Heart right ventricle (tissue), 16 donors: ENCODE measurements around the gene RSPRY1. TPM values are rescaled to one million over a fixed set of nuclear protein-coding genes. Genes with fewer than 3 reads are reported as not detected.

Experiments
- ATAC-seq, 8 donors: fragments of 200-7000 bp; cut with Tn5 transposase; one replicate each; pipeline ENCODE4 v1.9.1; 2020; ENCODE audit warnings: mild to moderate bottlenecking in 8 of 8, moderate library complexity in 8 of 8, moderate number of reproducible peaks in 1 of 8
- DNase-seq, 2 donors: peaks; one replicate each; pipeline ENCODE4 v3.0.0-alpha.2; 2020
- H3K27ac ChIP-seq, 10 donors: fragments of 200-600 bp; sonication (generic) in 2 of 10; one replicate each; pipeline versions ENCODE4 v1.5.0 to v1.8.0; 2020 to 2022; ENCODE audit warnings: mild to moderate bottlenecking in 3 of 10
- H3K27me3 ChIP-seq, 7 donors: fragments of 200-600 bp; one replicate each; pipeline ENCODE4 v1.8.0; 2021 to 2022; ENCODE audit warnings: mild to moderate bottlenecking in 2 of 7
- H3K36me3 ChIP-seq, 9 donors: fragments of 200-600 bp; sonication (generic) in 1 of 9; one replicate each; pipeline versions ENCODE4 v1.5.0 to v1.8.0; 2020 to 2022; ENCODE audit warnings: mild to moderate bottlenecking in 2 of 9
- H3K4me1 ChIP-seq, 9 donors: fragments of 200-600 bp; sonication (generic) in 1 of 9; one replicate each; pipeline versions ENCODE4 v1.5.0 to v1.8.0; 2020 to 2022; ENCODE audit warnings: mild to moderate bottlenecking in 4 of 9
- H3K4me3 ChIP-seq, 10 donors: fragments of 200-600 bp; sonication (generic) in 2 of 10; one replicate each; pipeline versions ENCODE4 v1.5.0 to v1.8.0; 2020 to 2022; ENCODE audit warnings: mild to moderate bottlenecking in 7 of 10, moderate library complexity in 2 of 10
- H3K9me3 ChIP-seq, 11 donors: fragments of 200-600 bp in 10 of 11; sonication (generic) in 2 of 11; one replicate each; pipeline versions ENCODE4 v1.5.0 to v1.8.0; 2013 to 2022; ENCODE audit warnings: mild to moderate bottlenecking in 2 of 11, control low read depth in 1 of 11, moderate library complexity in 1 of 11
- WGBS, 2 donors: extraction: QIAGEN DNeasy Blood & Tissue Kit; methylation state at CpG; one replicate each; pipeline ENCODE4 v1.1.7; 2013; ENCODE audit warnings: inconsistent platforms in 1 of 2; 5-methylcytosine and 5-hydroxymethylcytosine counted together
- intact Hi-C, 10 donors: fragments of 100-400 bp; cut with DNase I; formaldehyde crosslinking; loops; one replicate each; pipeline versions ENCODE4 v1.11.1 to v1.14.2; 2022
- polyA plus RNA-seq, 2 donors: library from polyadenylated mRNA; stranded (reverse); fragments of 200-250 nt; gene quantifications; one replicate each; pipeline ENCODE4 v1.2.3, GENCODE V29; 2013
- total RNA-seq, 10 donors: library from RNA; stranded (reverse); fragmentation: NEBNext Ultra II Directional in 3 of 10; extraction: Animal tissue kit (Norgen Biotek cat#: 25700) in 3 of 10; gene quantifications; one replicate each; pipeline versions ENCODE4 v1.2.1 to v1.2.4, GENCODE V29; 2021 to 2023
- TF ChIP-seq, protein P1 (sequence below), 9 donors: fragments of 200-600 bp; sonication (generic) in 2 of 9; IDR thresholded peaks; one replicate each; pipeline versions ENCODE4 v1.5.0 to v1.8.0; 2021 to 2022; ENCODE audit warnings: antibody characterized with exemption in 9 of 9, mild to moderate bottlenecking in 5 of 9, moderate library complexity in 1 of 9
- donor health status: Arrhythmogenic right ventricular cardiomyopathy.
- donor health status: ischemic (EF 13 %, LVEDD 7.1; RV severe dilation, severe dysfunction).
- donor health status: healthy with polysubstance abuse.
- donor health status: DM: no; HTN: yes; CAD: no.
- donor health status: DM: no; HTN: no; CAD: no.
- donor health status: ischemic (EF 25% LVEDD 6.9; RV normal size, moderate dysfunction).
- donor health status: ischemic (EF 25% LVEDD 5.7; RV mildly dilated, moderate dysfunction).
- donor health status: healthy.
- donor health status: DM: yes; HTN: yes; CAD: no.
- donor health status: Ischemic cardiomyopathy.
- donor health status: ischemic (EF 35%, LVEDD 5.7; RV mildly dilated, moderate dysfunction).
- donor health status: nonischemic (EF 11% LVEDD 7.7; RV severe dilation, severe dysfunction).
- donor health status: DM: yes; HTN: yes; CAD: no.
- donor health status: PGD.
- donor health status: ischemic (EF 29% LVEDD 5.4; RV normal size, mild dysfunction).
- donor health status: nonischemic (EF 23%, LVEDD 6.1; RV moderate dilation, normal function).

Gene RSPRY1
- total and polyA plus RNA-seq, 12 donors = 6.9 to 21.4 (median 16.9) TPM

DNA sequence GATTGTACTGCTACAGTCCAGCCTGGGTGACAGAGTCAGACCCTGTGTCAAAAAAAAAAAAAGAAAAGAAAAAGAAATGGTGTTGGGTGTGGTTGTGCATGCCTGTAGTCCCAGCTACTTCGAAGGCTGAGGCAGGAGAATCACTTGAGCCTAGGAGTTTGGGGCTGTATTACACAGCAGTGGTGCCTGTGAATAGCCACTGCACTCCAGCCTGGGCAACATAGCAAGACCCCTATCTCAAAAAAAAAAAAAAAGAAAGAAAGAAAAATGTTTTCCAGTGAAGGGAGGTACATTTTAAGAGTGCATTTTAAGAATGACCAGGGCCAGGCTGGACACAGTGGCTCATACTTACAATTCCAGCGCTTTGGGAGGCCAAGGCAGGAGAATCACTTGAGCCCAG lies 65.2 kb downstream of the RSPRY1 start:
- ATAC-seq (no peak), DNase-seq (no peak)
- TF ChIP-seq, protein P1, sequence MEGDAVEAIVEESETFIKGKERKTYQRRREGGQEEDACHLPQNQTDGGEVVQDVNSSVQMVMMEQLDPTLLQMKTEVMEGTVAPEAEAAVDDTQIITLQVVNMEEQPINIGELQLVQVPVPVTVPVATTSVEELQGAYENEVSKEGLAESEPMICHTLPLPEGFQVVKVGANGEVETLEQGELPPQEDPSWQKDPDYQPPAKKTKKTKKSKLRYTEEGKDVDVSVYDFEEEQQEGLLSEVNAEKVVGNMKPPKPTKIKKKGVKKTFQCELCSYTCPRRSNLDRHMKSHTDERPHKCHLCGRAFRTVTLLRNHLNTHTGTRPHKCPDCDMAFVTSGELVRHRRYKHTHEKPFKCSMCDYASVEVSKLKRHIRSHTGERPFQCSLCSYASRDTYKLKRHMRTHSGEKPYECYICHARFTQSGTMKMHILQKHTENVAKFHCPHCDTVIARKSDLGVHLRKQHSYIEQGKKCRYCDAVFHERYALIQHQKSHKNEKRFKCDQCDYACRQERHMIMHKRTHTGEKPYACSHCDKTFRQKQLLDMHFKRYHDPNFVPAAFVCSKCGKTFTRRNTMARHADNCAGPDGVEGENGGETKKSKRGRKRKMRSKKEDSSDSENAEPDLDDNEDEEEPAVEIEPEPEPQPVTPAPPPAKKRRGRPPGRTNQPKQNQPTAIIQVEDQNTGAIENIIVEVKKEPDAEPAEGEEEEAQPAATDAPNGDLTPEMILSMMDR (IDR thresholded peaks at IDR 0.05) = no peak
- H3K4me1 ChIP-seq = peaks cover 0 to 10% (median under 1%) of the 10 kb centered on the region in 9 donors
- intact Hi-C loops = no loop called here
- H3K9me3 ChIP-seq = no peaks in the 10 kb centered on the region
- no peak overlapping the region for H3K4me3 ChIP-seq
- WGBS, 2 donors = 98% methylated on average over 2 of the region's 2 CpGs
- peaks cover 4 to 100% (median 67%) of the 10 kb centered on the region in 9 donors for H3K36me3 ChIP-seq
- H3K27ac ChIP-seq = no peak overlapping the region
- no peaks in the 10 kb centered on the region for H3K27me3 ChIP-seq

DNA sequence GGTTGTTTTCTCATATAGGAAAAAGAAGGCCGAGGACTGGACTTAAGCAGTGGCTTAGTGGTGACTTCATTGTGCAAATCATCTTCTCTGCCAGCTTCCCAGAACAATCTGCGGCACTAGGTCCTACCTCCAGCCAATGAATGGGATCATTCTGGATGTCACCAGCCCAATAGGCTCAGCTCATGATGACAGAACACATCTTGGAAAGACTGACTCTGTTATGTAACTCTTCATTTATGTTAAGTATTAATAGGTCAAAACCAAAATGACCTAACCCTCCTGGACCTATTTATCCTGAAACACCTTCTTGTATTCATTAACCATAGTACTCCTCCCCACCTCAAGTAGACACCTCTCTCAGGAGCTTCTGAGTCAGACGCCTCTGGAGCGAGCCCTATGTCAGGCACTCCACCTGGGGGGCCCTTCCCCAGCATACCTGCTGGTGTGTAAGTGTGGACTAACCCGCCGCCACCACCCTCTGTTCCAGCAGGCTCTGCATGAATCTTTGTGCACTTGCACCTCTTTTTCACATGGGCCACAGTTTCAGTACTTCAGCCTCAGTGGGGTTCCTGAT lies 66.1 kb downstream of the RSPRY1 start:
- ATAC-seq (no peak), DNase-seq (no peak)
- H3K27ac ChIP-seq = no peak overlapping the region
- intact Hi-C loops = no loop called here
- TF ChIP-seq, protein P1 (IDR thresholded peaks at IDR 0.05) = no peak
- H3K4me1 ChIP-seq = peaks cover 0 to 2% (median 0%) of the 10 kb centered on the region in 9 donors
- H3K4me3 ChIP-seq = no peak overlapping the region
- 94% methylated on average over 6 of the region's 6 CpGs for WGBS, 2 donors
- H3K27me3 ChIP-seq = no peaks in the 10 kb centered on the region
- H3K36me3 ChIP-seq = peaks cover 0 to 97% (median 67%) of the 10 kb centered on the region in 9 donors
- H3K9me3 ChIP-seq = no peaks in the 10 kb centered on the region

DNA sequence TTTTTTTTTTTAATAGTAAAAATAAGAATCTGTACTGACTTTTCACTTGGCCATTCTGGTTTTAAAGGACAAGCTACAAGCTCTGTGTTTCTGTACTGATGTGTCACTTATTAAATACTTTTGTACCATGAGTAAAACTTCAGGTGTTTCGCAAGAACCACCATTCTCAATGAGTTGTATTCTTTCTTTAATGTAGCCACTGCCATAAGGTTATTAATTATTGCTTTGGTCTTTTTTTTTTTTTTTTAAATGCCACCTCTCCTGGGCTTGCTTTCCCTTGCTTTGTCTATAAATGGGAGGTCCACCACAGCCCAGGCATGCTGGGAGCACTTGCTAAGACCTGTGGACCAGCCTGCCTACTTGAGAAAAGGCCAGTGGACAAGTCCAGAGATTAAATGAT lies 67.3 kb downstream of the RSPRY1 start:
- no peaks in the 10 kb centered on the region for H3K27me3 ChIP-seq
- WGBS, 2 donors = 96 to 100% methylated on average over 1 of the region's 1 CpG
- ATAC-seq = no peak
- no peak for DNase-seq
- H3K36me3 ChIP-seq = peaks cover 0 to 85% (median 61%) of the 10 kb centered on the region in 9 donors
- TF ChIP-seq, protein P1 (IDR thresholded peaks at IDR 0.05) = no peak
- H3K4me3 ChIP-seq = no peak overlapping the region
- intact Hi-C loops = no loop called here
- H3K9me3 ChIP-seq = no peaks in the 10 kb centered on the region
- H3K4me1 ChIP-seq = no peaks in the 10 kb centered on the region
- no peak overlapping the region for H3K27ac ChIP-seq

DNA sequence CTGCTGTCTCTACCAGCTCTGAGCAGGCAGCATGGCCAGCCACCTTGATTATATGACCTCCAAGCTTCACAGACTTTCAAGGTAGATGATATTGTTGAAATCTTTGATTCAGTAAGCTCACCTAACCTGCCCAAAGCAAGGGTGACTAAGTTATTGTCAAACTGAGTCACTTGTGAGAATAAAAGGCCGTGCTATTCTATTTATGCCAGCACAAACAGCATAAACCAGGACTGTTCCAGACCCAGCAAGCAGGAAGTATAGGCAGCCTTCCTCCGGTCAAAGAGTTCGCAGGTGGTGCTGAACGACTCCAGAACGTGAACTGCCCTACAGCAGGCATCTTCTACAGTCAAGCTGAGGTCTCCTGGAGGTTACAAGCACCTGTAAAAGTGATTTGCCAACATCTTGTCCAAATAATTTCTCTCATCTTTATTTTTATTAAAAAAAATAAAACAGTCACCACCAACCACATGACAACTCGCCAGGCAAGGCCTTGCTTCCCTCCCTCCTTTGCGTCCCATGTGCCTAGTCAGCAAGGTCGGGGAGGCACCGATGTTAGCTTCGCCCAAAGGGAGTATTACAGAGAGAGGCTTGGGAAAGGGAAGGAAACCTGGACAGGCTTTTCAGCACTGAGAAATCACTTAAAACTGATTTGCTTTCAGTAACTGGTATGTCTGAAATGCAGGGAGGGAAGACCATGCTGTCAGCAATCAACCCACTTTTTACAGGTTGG lies 69.7 kb downstream of the RSPRY1 start:
- ATAC-seq (no peak), DNase-seq (no peak)
- WGBS, 2 donors = 87% methylated on average over 10 of the region's 10 CpGs
- peak overlapping the region in 1 of 10 donors; percentile 11 for H3K27ac ChIP-seq
- intact Hi-C loops = no loop called here
- H3K27me3 ChIP-seq = no peaks in the 10 kb centered on the region
- H3K9me3 ChIP-seq = no peaks in the 10 kb centered on the region
- H3K4me1 ChIP-seq = peaks cover 3 to 13% (median 8%) of the 10 kb centered on the region in 9 donors
- H3K36me3 ChIP-seq = peaks cover 0 to 61% (median 41%) of the 10 kb centered on the region in 9 donors
- H3K4me3 ChIP-seq = no peak overlapping the region
- TF ChIP-seq, protein P1 (IDR thresholded peaks at IDR 0.05) = no peak
